HCT116 (cell line): Measurements from ENCODE around the gene ATM. TPM values are rescaled to one million over a fixed set of nuclear protein-coding genes. Genes with fewer than 3 reads are reported as not detected.

Source experiments
- ATAC-seq: fragments of 200-7000 bp; cut with Tn5 transposase; 2 replicates; pipeline ENCODE4 v1.9.1; 2020; ENCODE audit warnings: mild to moderate bottlenecking, moderate library complexity
- BruUV-seq: library from RNA; stranded (reverse); fragments of 400-500 nt; replicated peaks from 2 replicates; lab custom pipeline; 2021; lab: Mats Ljungman, UMichigan
- CTCF ChIA-PET: fragments of 300-600 bp; sonication (Branson Sonifier 250); formaldehyde crosslinking; loops from one replicate; lab custom pipeline; 2021; ENCODE audit warnings: antibody characterized with exemption; lab: Charles Lee
- POLR2A ChIA-PET: fragments of 300-600, 350-600 bp; sonication (Branson Sonifier 250); formaldehyde crosslinking; loops from one replicate; lab custom pipeline; 2021; ENCODE audit warnings: antibody characterized with exemption; lab: Charles Lee
- RAD21 ChIA-PET, 2 experiments: fragments of 300-600 bp; sonication (Branson Sonifier 250); formaldehyde crosslinking; loops; one replicate each; lab custom pipeline; 2023; ENCODE audit warnings: low total read pairs in 2 of 2; ENCODE audit not compliant: uncharacterized antibody in 2 of 2, unreplicated experiment in 2 of 2, low non-redundant PET in 1 of 2; lab: Charles Lee
- DNase-seq: peaks from one replicate; pipeline ENCODE4 v3.0.0-alpha.2; 2010; ENCODE audit warnings: low read depth, low spot score
- H2AFZ ChIP-seq: fragments of 200-600 bp; shearing (Covaris generic), sonication (generic); 2 replicates; pipeline ENCODE4 v1.6.1; 2017; ENCODE audit warnings: low read depth, mixed run types, mixed read lengths, antibody characterized with exemption, low read length; ENCODE audit not compliant: poor library complexity, severe bottlenecking
- H3K27ac ChIP-seq: 2 replicates; pipeline ENCODE4 v1.5.1; 2012; ENCODE audit warnings: low read depth, low read length
- H3K27me3 ChIP-seq: fragments of 200-600 bp; sonication (generic); 2 replicates; pipeline ENCODE4 v1.6.1; 2016; ENCODE audit warnings: mixed run types, low read length, mixed read lengths; ENCODE audit not compliant: insufficient read depth
- H3K36me3 ChIP-seq, 2 experiments: fragments of 200-500 bp in 1 of 2; fragments of 200-600 bp in 1 of 2; sonication (Bioruptor generic) in 1 of 2; sonication (generic) in 1 of 2; 2 replicates each; pipeline versions ENCODE4 v1.5.1 to v1.6.1; 2014 to 2016; ENCODE audit warnings: low read length in 2 of 2, inconsistent platforms in 1 of 2, mixed read lengths in 1 of 2, mixed run types in 1 of 2; ENCODE audit not compliant: insufficient read depth in 2 of 2, control insufficient read depth in 1 of 2
- H3K4me1 ChIP-seq, 2 experiments: fragments of 200-600 bp in 1 of 2; sonication (generic) in 1 of 2; 2 replicates each; pipeline versions ENCODE4 v1.5.1 to v1.6.1; 2012 to 2017; ENCODE audit warnings: low read length in 2 of 2, inconsistent platforms in 1 of 2, mild to moderate bottlenecking in 1 of 2, mixed read lengths in 1 of 2, mixed run types in 1 of 2, moderate library complexity in 1 of 2; ENCODE audit not compliant: insufficient read depth in 2 of 2, control insufficient read depth in 1 of 2
- H3K4me2 ChIP-seq: fragments of 200-600 bp; sonication (generic); 2 replicates; pipeline ENCODE4 v1.6.1; 2017; ENCODE audit warnings: mixed run types, low read length, mixed read lengths
- H3K4me3 ChIP-seq, 2 experiments: fragments of 200-600 bp in 1 of 2; sonication (generic) in 1 of 2; replicated peaks in 1 of 2; 2 replicates each; pipeline ENCODE4 v1.5.1; 2011 to 2016; ENCODE audit warnings: low read length in 2 of 2, control low read depth in 1 of 2, low read depth in 1 of 2, mild to moderate bottlenecking in 1 of 2, mixed read lengths in 1 of 2, mixed run types in 1 of 2
- H3K79me2 ChIP-seq: fragments of 200-600 bp; sonication (generic); 2 replicates; pipeline ENCODE4 v1.6.1; 2017; ENCODE audit warnings: mild to moderate bottlenecking, mixed run types, low read length, moderate library complexity, mixed read lengths; ENCODE audit not compliant: insufficient read depth
- H3K9ac ChIP-seq: fragments of 200-600 bp; sonication (generic); 2 replicates; pipeline ENCODE4 v1.6.1; 2016; ENCODE audit warnings: low read length, mixed read lengths
- H3K9me2 ChIP-seq: fragments of 200-600 bp; sonication (generic), shearing (Covaris generic); 2 replicates; pipeline ENCODE4 v1.6.1; 2017; ENCODE audit warnings: mixed run types, mild to moderate bottlenecking, moderate library complexity; ENCODE audit not compliant: insufficient read depth
- H3K9me3 ChIP-seq, 2 experiments: fragments of 200-500 bp in 1 of 2; fragments of 200-600 bp in 1 of 2; sonication (Bioruptor generic) in 1 of 2; sonication (generic) in 1 of 2; 2 replicates each; pipeline ENCODE4 v1.6.1; 2014 to 2017; ENCODE audit warnings: low read length in 2 of 2, mixed read lengths in 2 of 2, inconsistent platforms in 1 of 2, low read depth in 1 of 2, mild to moderate bottlenecking in 1 of 2, mixed run types in 1 of 2, moderate library complexity in 1 of 2; ENCODE audit not compliant: control insufficient read depth in 1 of 2, insufficient read depth in 1 of 2
- H4K20me1 ChIP-seq: fragments of 200-600 bp; sonication (generic), shearing (Covaris generic); 2 replicates; pipeline ENCODE4 v1.6.1; 2017; ENCODE audit warnings: mixed run types, mild to moderate bottlenecking, moderate library complexity; ENCODE audit not compliant: insufficient read depth
- ATF3 ChIP-seq: IDR thresholded peaks from 2 replicates; pipeline ENCODE4 v1.6.1; 2012
- CBX3 ChIP-seq: IDR thresholded peaks from 2 replicates; pipeline ENCODE4 v1.6.1; 2012; ENCODE audit warnings: low read depth
- CTCF ChIP-seq, 3 experiments: fragments of 200-600 bp in 1 of 3; sonication (generic) in 1 of 3; IDR thresholded peaks in 2 of 3; conservative IDR thresholded peaks in 1 of 3; 2 replicates each; pipeline ENCODE4 v1.5.1; 2012 to 2017; ENCODE audit warnings: low read depth in 2 of 3, low read length in 2 of 3, antibody characterized with exemption in 1 of 3, borderline replicate concordance in 1 of 3, control low read depth in 1 of 3, mild to moderate bottlenecking in 1 of 3, mixed read lengths in 1 of 3, mixed run types in 1 of 3, moderate library complexity in 1 of 3; ENCODE audit not compliant: insufficient read depth in 1 of 3
- EGR1 ChIP-seq: IDR thresholded peaks from 2 replicates; pipeline ENCODE4 v1.6.1; 2012; ENCODE audit warnings: low read depth
- ELF1 ChIP-seq: IDR thresholded peaks from 2 replicates; pipeline ENCODE4 v1.6.1; 2012; ENCODE audit warnings: low read depth, borderline replicate concordance
- EZH2 ChIP-seq: fragments of 200-600 bp; sonication (generic); IDR thresholded peaks from 2 replicates; pipeline ENCODE4 v1.6.1; 2017; ENCODE audit warnings: antibody characterized with exemption, mixed run types
- EZH2phosphoT487 ChIP-seq: fragments of 200-600 bp; IDR thresholded peaks from 2 replicates; pipeline ENCODE4 v1.6.1; 2018; ENCODE audit warnings: antibody characterized with exemption, borderline replicate concordance
- FOSL1 ChIP-seq: IDR thresholded peaks from 2 replicates; pipeline ENCODE4 v1.6.1; 2012; ENCODE audit warnings: low read depth
- JUND ChIP-seq: IDR thresholded peaks from 2 replicates; pipeline ENCODE4 v1.6.1; 2012
- POLR2AphosphoS5 ChIP-seq: IDR thresholded peaks from 2 replicates; pipeline ENCODE4 v1.6.1; 2011; ENCODE audit warnings: mild to moderate bottlenecking, low read depth, low read length, moderate library complexity
- RAD21 ChIP-seq: IDR thresholded peaks from 2 replicates; pipeline ENCODE4 v1.6.1; 2012; ENCODE audit warnings: low read depth, mild to moderate bottlenecking
- REST ChIP-seq: IDR thresholded peaks from 2 replicates; pipeline ENCODE4 v1.6.1; 2012; ENCODE audit warnings: low read depth
- SIN3A ChIP-seq: IDR thresholded peaks from 2 replicates; pipeline ENCODE4 v1.6.1; 2012; ENCODE audit warnings: low read depth
- SP1 ChIP-seq: IDR thresholded peaks from 2 replicates; pipeline ENCODE4 v1.6.1; 2012; ENCODE audit warnings: low read depth
- SRF ChIP-seq: IDR thresholded peaks from 2 replicates; pipeline ENCODE4 v1.6.1; 2012; ENCODE audit warnings: low read depth
- TCF7L2 ChIP-seq: IDR thresholded peaks from 2 replicates; pipeline ENCODE4 v1.7.0; 2011; ENCODE audit warnings: borderline replicate concordance, inconsistent platforms; ENCODE audit not compliant: insufficient read depth, insufficient read length; ENCODE audit errors: extremely low read depth
- YY1 ChIP-seq: IDR thresholded peaks from 2 replicates; pipeline ENCODE4 v1.6.1; 2011; ENCODE audit warnings: low read length, low read depth, moderate library complexity, mild to moderate bottlenecking; ENCODE audit not compliant: insufficient replicate concordance; ENCODE audit errors: extremely low read depth
- ZFX ChIP-seq: fragments of 450-650 bp; IDR thresholded peaks from 2 replicates; pipeline ENCODE4 v1.6.1; 2017
- intact Hi-C: fragments of 100-400 bp; cut with micrococcal nuclease; formaldehyde crosslinking; loops from 2 replicates; pipeline ENCODE4 v1.10.0; 2022
- total RNA-seq: library from RNA; stranded (reverse); gene quantifications from one replicate; pipeline ENCODE4 v1.2.1, GENCODE V29; 2021; ENCODE audit not compliant: unreplicated experiment

The ATM gene
- total RNA-seq, 1 experiment from 2014 or later = 32.2 TPM

- no peak overlapping the region for H2AFZ ChIP-seq
- H3K4me2 ChIP-seq = no peak overlapping the region
- no TSS peak for BruUV-seq
- no peaks in the 10 kb centered on the region for H3K9me2 ChIP-seq
- ChIA-PET CTCF (no interaction called here), POLR2A (no interaction called here), RAD21 (no interaction called here)
- intact Hi-C loops = no loop called here
- no peak overlapping the region for H3K27ac ChIP-seq
- H3K4me3 ChIP-seq = no peak overlapping the region
- DNase-seq (no peak), ATAC-seq (no peak)
- peaks cover 9% of the 10 kb centered on the region in 2 experiments; a peak in 3 of 4 replicates for H3K36me3 ChIP-seq
- H3K9me3 ChIP-seq = no peaks in the 10 kb centered on the region
- no peak overlapping the region for H3K9ac ChIP-seq
- H4K20me1 ChIP-seq = no peaks in the 10 kb centered on the region
- H3K27me3 ChIP-seq = no peaks in the 10 kb centered on the region
- TF ChIP-seq SP1 = no peak
- no peak for TF ChIP-seq EZH2
- no peak for TF ChIP-seq JUND
- no peak for TF ChIP-seq POLR2AphosphoS5
- TF ChIP-seq CBX3 = no peak
- no peak for TF ChIP-seq CTCF (IDR thresholded peaks at IDR 0.05 in 2 of 3, conservative IDR thresholded peaks at IDR 0.05 in 1 of 3; ENCODE audit: borderline replicate concordance in 1 of 3, insufficient read depth in 1 of 3, low read depth in 2 of 3, low read length in 2 of 3)
- no peak for TF ChIP-seq TCF7L2
- TF ChIP-seq REST = no peak
- TF ChIP-seq ATF3 = no peak
- no peak for TF ChIP-seq FOSL1
- no peak for TF ChIP-seq ELF1
- no peak for TF ChIP-seq EGR1
- no peak for TF ChIP-seq SIN3A
- no peak for TF ChIP-seq RAD21
- TF ChIP-seq ZFX = no peak
- no peak for TF ChIP-seq YY1
- no peak for TF ChIP-seq SRF
- no peak for TF ChIP-seq EZH2phosphoT487
- H3K79me2 ChIP-seq = peaks cover 50% of the 10 kb centered on the region
- H3K4me1 ChIP-seq = peaks cover 0 to 10% of the 10 kb centered on the region in 2 experiments; a peak in 1 of 4 replicates
Measured at GRCh38 chr11:108198833-108199232, 24.0 kb upstream of the ATM start.
